ENCODE data around the gene CAB39L.

DNA sequence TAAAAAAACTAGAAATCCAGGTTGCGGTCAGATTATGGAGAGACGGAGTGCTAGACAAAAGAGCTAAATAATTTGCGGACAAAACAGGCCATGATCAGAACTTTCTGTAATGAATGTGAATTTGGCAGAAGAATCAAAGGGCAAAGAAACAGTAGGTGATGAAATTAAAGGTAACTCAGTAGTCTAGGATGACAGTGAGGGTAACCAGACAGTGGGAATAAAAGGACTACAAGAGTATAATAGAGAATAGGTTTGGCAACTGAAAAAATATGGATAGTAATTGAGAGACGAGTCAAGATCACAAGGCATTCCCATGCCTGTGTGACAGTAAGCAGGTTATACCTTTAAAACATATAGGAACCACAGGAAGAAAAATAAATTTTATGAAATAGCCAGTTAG is 35.9 kb downstream of the CAB39L start:
- TF ChIP-seq, protein P1, sequence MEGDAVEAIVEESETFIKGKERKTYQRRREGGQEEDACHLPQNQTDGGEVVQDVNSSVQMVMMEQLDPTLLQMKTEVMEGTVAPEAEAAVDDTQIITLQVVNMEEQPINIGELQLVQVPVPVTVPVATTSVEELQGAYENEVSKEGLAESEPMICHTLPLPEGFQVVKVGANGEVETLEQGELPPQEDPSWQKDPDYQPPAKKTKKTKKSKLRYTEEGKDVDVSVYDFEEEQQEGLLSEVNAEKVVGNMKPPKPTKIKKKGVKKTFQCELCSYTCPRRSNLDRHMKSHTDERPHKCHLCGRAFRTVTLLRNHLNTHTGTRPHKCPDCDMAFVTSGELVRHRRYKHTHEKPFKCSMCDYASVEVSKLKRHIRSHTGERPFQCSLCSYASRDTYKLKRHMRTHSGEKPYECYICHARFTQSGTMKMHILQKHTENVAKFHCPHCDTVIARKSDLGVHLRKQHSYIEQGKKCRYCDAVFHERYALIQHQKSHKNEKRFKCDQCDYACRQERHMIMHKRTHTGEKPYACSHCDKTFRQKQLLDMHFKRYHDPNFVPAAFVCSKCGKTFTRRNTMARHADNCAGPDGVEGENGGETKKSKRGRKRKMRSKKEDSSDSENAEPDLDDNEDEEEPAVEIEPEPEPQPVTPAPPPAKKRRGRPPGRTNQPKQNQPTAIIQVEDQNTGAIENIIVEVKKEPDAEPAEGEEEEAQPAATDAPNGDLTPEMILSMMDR (IDR thresholded peaks at IDR 0.05 in 4 of 5, conservative IDR thresholded peaks at IDR 0.05 in 1 of 5): no peak
- TF ChIP-seq POLR2A (IDR thresholded peaks at IDR 0.05): no peak
